Thyroid gland (tissue), 4 donors: ENCODE results near the gene COL18A1.

ENCODE experiments used
- POLR2A ChIP-seq, 2 donors: fragments of 450-650 bp; IDR thresholded peaks; one replicate each; pipeline ENCODE4 v1.6.1; 2017; ENCODE audit warnings: antibody characterized with exemption in 2 of 2, mild to moderate bottlenecking in 2 of 2, moderate library complexity in 1 of 2
- TF ChIP-seq, protein P1 (sequence below), 6 experiments: fragments of 200-600 bp in 3 of 6; fragments of 450-650 bp in 3 of 6; sonication (generic) in 3 of 6; IDR thresholded peaks; one replicate each; pipeline ENCODE4 v1.5.1; 2016 to 2019; ENCODE audit warnings: antibody characterized with exemption in 6 of 6, mild to moderate bottlenecking in 2 of 6, inconsistent platforms in 1 of 6, moderate library complexity in 1 of 6

- TF ChIP-seq, protein P1, sequence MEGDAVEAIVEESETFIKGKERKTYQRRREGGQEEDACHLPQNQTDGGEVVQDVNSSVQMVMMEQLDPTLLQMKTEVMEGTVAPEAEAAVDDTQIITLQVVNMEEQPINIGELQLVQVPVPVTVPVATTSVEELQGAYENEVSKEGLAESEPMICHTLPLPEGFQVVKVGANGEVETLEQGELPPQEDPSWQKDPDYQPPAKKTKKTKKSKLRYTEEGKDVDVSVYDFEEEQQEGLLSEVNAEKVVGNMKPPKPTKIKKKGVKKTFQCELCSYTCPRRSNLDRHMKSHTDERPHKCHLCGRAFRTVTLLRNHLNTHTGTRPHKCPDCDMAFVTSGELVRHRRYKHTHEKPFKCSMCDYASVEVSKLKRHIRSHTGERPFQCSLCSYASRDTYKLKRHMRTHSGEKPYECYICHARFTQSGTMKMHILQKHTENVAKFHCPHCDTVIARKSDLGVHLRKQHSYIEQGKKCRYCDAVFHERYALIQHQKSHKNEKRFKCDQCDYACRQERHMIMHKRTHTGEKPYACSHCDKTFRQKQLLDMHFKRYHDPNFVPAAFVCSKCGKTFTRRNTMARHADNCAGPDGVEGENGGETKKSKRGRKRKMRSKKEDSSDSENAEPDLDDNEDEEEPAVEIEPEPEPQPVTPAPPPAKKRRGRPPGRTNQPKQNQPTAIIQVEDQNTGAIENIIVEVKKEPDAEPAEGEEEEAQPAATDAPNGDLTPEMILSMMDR (IDR thresholded peaks at IDR 0.05), result no peak
- TF ChIP-seq POLR2A (IDR thresholded peaks at IDR 0.05), result no peak
Measured at GRCh38 chr21:45546636-45547544, 141.9 kb downstream of the COL18A1 start.
